GM13977 (cell line): ENCODE results near the gene SLC39A9.

ENCODE experiments used
- DNase-seq: peaks from one replicate; pipeline ENCODE4 v3.0.0; 2012; ENCODE audit warnings: low spot score
- in situ Hi-C: fragments of 300-500 bp; cut with MboI; formaldehyde crosslinking; loops from one replicate; pipeline ENCODE4 v1.12.0; 2022; ENCODE audit warnings: low sequenced_read_pairs, low pct_unique_long_range_greater_than_20kb, mixed read lengths, inconsistent platforms; ENCODE audit not compliant: unreplicated experiment
- TF ChIP-seq, protein P1 (sequence below): IDR thresholded peaks from 2 replicates; pipeline ENCODE4 v1.5.1; 2012; ENCODE audit warnings: mild to moderate bottlenecking, control low read depth; ENCODE audit not compliant: insufficient read depth; ENCODE audit errors: extremely low read depth, missing control alignments

The SLC39A9 gene, protein sequence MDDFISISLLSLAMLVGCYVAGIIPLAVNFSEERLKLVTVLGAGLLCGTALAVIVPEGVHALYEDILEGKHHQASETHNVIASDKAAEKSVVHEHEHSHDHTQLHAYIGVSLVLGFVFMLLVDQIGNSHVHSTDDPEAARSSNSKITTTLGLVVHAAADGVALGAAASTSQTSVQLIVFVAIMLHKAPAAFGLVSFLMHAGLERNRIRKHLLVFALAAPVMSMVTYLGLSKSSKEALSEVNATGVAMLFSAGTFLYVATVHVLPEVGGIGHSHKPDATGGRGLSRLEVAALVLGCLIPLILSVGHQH

DNA sequence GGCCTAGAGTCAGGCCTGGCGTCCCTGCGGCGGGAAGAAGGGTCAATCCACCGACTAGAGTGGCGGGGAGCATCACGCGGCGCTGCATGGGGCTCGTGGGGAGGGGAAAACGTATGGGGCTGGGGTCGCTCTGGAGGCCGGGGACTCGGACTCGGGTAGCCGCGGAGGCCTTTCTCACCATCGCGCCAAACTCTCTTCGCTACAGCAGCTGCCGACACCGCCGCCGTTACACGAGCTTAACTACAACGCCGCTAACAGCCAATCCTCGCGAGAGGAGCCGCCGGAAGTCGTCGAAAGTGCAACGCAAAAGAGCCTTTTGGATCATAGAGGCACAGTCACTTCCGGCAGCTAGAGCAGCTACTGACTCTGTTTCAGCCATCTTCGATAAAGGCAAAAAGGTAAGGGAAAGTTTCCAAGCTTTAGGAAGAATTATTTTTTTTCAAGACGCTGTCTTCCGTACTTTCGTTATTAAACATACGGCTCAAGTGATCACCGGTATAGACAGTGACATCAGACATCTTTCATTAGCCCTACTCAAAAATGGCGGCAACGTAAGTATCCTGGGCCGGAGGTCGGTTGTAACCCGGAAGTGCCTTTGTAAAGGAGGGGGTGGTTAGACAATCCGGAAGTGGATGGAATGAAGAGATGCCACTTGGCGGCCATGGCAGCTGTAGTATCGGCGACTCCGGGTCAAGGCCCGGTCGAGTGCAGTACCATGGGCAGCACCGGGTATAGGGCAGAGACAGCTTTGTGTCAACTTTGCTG lies at the start of gene SLC39A9, which contains the start of gene ERH:
TSS of gene SLC39A9 (plus strand) at position 640 of the 765 bp plus-strand sequence. CDS start 678 bp downstream, outside the sequence.
TSS of gene ERH (minus strand) at position 247 of the 765 bp plus-strand sequence. CDS start at position 181, 66 bp downstream.
- in situ Hi-C loops, result no loop called here
- peak; percentile 90 for DNase-seq
- TF ChIP-seq, protein P1, sequence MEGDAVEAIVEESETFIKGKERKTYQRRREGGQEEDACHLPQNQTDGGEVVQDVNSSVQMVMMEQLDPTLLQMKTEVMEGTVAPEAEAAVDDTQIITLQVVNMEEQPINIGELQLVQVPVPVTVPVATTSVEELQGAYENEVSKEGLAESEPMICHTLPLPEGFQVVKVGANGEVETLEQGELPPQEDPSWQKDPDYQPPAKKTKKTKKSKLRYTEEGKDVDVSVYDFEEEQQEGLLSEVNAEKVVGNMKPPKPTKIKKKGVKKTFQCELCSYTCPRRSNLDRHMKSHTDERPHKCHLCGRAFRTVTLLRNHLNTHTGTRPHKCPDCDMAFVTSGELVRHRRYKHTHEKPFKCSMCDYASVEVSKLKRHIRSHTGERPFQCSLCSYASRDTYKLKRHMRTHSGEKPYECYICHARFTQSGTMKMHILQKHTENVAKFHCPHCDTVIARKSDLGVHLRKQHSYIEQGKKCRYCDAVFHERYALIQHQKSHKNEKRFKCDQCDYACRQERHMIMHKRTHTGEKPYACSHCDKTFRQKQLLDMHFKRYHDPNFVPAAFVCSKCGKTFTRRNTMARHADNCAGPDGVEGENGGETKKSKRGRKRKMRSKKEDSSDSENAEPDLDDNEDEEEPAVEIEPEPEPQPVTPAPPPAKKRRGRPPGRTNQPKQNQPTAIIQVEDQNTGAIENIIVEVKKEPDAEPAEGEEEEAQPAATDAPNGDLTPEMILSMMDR, result no peak

DNA sequence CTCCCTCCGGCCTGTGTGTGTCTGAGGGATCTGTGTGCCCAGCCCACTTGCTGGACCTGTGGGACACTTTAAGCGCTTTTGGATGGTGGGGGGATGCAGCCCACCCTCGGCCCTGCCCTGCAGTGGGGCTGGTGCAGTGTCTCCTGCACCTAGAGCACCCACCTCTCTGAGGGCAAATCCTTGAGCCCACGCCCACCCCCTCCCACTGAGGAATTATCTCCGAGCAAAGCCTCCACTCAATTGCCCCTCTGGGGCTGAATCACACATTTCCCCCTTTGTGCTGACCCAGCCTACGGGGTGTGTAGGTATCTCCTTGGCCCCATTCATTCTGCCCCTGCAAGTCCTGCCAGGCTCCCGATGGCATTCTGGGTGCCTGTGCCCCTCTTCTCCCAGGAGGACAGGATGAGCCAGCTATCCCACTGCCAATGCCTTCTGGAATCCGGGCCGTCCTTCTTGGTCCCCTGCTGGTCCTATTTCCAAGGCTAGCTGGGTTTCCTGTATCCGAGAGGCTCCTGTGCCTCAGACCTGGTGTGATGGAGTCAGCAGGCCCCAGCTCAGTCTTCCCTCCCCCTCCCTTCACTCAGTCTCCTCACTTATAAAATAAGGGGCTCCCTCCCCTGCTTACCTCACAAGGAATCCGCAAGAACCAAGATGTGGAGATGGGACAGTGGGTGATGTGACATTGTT lies 49.3 kb upstream of the SLC39A9 start:
- DNase-seq, result no peak
- in situ Hi-C loops, result no loop called here
- TF ChIP-seq, protein P1, result no peak

DNA sequence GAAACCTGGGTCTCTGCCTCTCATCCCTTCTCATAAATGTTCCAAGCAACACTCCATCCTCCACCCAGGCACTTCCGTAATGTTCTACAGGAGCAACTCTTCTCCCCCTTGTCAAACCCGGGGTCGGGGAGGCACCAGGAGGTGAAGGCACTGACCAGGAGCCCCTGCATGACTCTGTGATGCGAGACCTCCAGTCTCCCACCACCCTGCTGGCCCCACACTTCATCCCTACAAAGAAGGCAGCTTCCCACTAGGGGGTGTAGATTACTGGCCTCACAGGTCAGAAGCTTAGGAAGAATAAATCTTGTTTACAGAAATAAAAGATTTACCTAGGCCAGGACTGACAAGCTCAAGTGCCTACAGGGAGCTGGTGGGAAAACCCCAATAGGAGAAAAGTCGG lies 47.6 kb upstream of the SLC39A9 start:
- TF ChIP-seq, protein P1, result no peak
- DNase-seq, result no peak
- in situ Hi-C loops, result no loop called here

DNA sequence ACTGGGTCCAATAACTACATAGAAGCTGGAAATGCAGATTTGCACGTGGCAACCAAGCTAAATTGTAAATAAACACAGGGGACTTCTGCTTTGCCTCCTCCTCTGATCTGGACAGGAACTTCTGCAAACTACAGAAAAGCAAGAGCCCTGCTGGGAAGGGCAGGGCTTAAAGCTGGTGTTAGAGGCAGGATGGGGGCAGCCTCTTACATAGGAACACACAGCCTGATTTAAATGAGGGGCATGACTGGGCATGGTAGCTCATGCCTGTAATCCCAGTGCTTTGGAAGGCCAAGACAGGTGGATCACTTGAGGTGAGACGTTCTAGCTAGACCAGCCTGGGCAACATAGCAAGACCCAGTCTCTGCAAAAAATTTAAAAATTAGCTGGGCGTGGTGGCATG lies 47.1 kb upstream of the SLC39A9 start:
- TF ChIP-seq, protein P1, result no peak
- in situ Hi-C loops, result no loop called here
- DNase-seq, result no peak

DNA sequence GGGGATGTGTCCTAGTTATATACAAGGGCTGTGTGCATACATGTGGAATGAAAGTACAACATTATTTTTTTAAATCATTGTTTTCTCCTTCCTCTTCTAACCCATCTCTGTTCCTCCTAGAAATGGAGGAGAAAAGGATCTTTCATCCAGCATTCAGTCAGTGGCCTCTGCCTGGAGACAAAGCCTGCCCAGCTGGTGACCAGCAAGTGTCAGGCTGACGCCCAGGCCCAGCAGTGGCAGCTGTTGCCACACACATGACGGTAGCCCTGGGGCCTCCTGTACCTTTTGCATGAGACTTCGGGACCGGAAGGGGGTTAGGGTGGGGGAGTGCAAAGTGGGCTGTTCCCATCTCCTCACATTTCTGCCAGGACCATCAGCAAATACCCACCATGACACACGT lies 46.6 kb upstream of the SLC39A9 start:
- TF ChIP-seq, protein P1, result no peak
- in situ Hi-C loops, result no loop called here
- no peak for DNase-seq

DNA sequence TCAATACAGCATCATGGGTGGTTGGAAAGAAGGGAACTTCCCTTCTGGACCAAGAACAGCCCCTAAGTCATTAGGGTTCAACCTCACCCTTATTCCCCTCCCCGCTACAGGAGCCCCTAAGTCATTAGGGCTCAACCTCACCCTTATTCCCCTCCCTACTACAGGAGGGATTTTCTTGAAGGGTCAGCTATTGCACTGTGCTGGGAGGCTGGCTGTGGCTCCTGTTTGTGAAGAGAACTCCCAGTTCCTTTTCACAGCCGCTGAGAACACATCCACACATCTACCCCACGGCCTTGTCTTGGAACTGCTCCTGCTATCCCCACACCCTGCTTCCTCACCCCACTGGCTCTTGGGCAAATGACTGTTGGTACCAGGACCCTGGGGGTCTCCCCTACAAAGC lies 45.3 kb upstream of the SLC39A9 start:
- TF ChIP-seq, protein P1, result no peak
- in situ Hi-C loops, result no loop called here
- no peak for DNase-seq
